HepG2 (cell line): ENCODE measurements around the gene LOXL4. TPM values are rescaled to one million over a fixed set of nuclear protein-coding genes. Genes with fewer than 3 reads are reported as not detected.

Experiments
- GATAD1 ChIP-seq: IDR thresholded peaks from 2 replicates; pipeline ENCODE4 v1.6.1; 2016; ENCODE audit warnings: missing genetic modification reagents, missing compliant biosample characterization
- KDM2A ChIP-seq: sonication (generic); formaldehyde crosslinking; IDR thresholded peaks from 2 replicates; pipeline ENCODE4 v1.4.0; 2020; ENCODE audit warnings: low read depth, missing genetic modification reagents, borderline replicate concordance
- NCOA1 ChIP-seq: sonication (generic); formaldehyde crosslinking; IDR thresholded peaks from 2 replicates; pipeline ENCODE4 v1.9.0; 2021; ENCODE audit warnings: missing genetic modification reagents
- ONECUT2 ChIP-seq: sonication (generic); formaldehyde crosslinking; IDR thresholded peaks from 2 replicates; pipeline ENCODE4 v1.4.0; 2020; ENCODE audit warnings: missing genetic modification reagents
- PAF1 ChIP-seq: IDR thresholded peaks from 2 replicates; pipeline ENCODE4 v1.6.1; 2016; ENCODE audit warnings: missing genetic modification reagents, missing compliant biosample characterization
- SMC3 ChIP-seq: IDR thresholded peaks from 2 replicates; pipeline ENCODE4 v1.6.1; 2011; ENCODE audit warnings: low read length, improper control_type of control experiment
- SRSF1 ChIP-seq: fragments of 200-400 bp; formaldehyde crosslinking; optimal IDR thresholded peaks from 2 replicates; pipeline ENCODE3; 2017; ENCODE audit warnings: mild to moderate bottlenecking, low read depth, low read length, moderate library complexity
- STAT6 ChIP-seq: sonication (generic); formaldehyde crosslinking; IDR thresholded peaks from 2 replicates; pipeline ENCODE4 v1.4.0; 2020; ENCODE audit warnings: missing genetic modification reagents, mild to moderate bottlenecking, borderline replicate concordance
- TRAFD1 ChIP-seq: sonication (generic); formaldehyde crosslinking; IDR thresholded peaks from 2 replicates; pipeline ENCODE4 v1.5.1; 2020; ENCODE audit warnings: missing genetic modification reagents, mild to moderate bottlenecking, borderline replicate concordance
- ZNF136 ChIP-seq: sonication (generic); formaldehyde crosslinking; IDR thresholded peaks from 2 replicates; pipeline ENCODE4 v1.8.1; 2022; ENCODE audit warnings: low read depth, mild to moderate bottlenecking, moderate library complexity, missing genetic modification reagents
- ZNF333 ChIP-seq: sonication (generic); formaldehyde crosslinking; IDR thresholded peaks from 2 replicates; pipeline ENCODE4 v1.4.0; 2020; ENCODE audit warnings: mild to moderate bottlenecking, missing genetic modification reagents, borderline replicate concordance
- ZNF34 ChIP-seq: sonication (generic); formaldehyde crosslinking; IDR thresholded peaks from 2 replicates; pipeline ENCODE4 v1.4.0; 2020; ENCODE audit warnings: mild to moderate bottlenecking, missing genetic modification reagents, borderline replicate concordance
- ZNF362 ChIP-seq: sonication (generic); formaldehyde crosslinking; IDR thresholded peaks from 2 replicates; pipeline ENCODE4 v1.4.0; 2020; ENCODE audit warnings: missing genetic modification reagents, mild to moderate bottlenecking, borderline replicate concordance
- ZNF501 ChIP-seq: sonication (generic); formaldehyde crosslinking; IDR thresholded peaks from 2 replicates; pipeline ENCODE4 v1.5.1; 2020; ENCODE audit warnings: mild to moderate bottlenecking, moderate library complexity, missing genetic modification reagents
- ZNF674 ChIP-seq: sonication (generic); formaldehyde crosslinking; IDR thresholded peaks from 2 replicates; pipeline ENCODE4 v1.5.0; 2020; ENCODE audit warnings: low read depth, mild to moderate bottlenecking, missing genetic modification reagents
- ZXDC ChIP-seq: sonication (generic); formaldehyde crosslinking; IDR thresholded peaks from 2 replicates; pipeline ENCODE4 v1.5.0; 2020; ENCODE audit warnings: mild to moderate bottlenecking, missing genetic modification reagents
- polyA plus RNA-seq, 8 experiments: library from polyadenylated mRNA; depleted of rRNA in 3 of 8; stranded (reverse) in 7 of 8; unstranded in 1 of 8; fragments of >200 nt; fragmentation: Illumina TruSeq in 4 of 8; extraction: Trizol in 4 of 8; gene quantifications; 2 replicates each; pipeline versions ENCODE4 v1.2.1 to v1.2.3, GENCODE V29; 2011 to 2016; ENCODE audit warnings: low read depth in 4 of 8, missing spikeins in 1 of 8, mixed read lengths in 1 of 8; ENCODE audit not compliant: insufficient read depth in 1 of 8
- total RNA-seq, 5 experiments: library from RNA; depleted of rRNA; stranded (reverse); fragments of >200 nt; fragmentation: Illumina TruSeq; extraction: Trizol; gene quantifications; 2 replicates each; pipeline ENCODE4 v1.2.3, GENCODE V29; 2016; ENCODE audit warnings: low read depth in 1 of 5

Gene LOXL4
- total and polyA plus RNA-seq, 2 of the 13 experiments (the other 11 are each of a cell fraction or from before 2014, with no cell fraction given), result 8.8 to 21.1 TPM

GRCh38 chr10:98309366-98310355 is 41.7 kb upstream of the LOXL4 start (continued):
- TF ChIP-seq STAT6 (CRISPR knock-in tag), result no peak
- no peak for TF ChIP-seq PAF1 (CRISPR knock-in tag)
- TF ChIP-seq SMC3, result peak; percentile 65
- TF ChIP-seq ZNF501 (CRISPR knock-in tag), result no peak
- TF ChIP-seq ZNF362 (CRISPR knock-in tag), result no peak
- peak; percentile 54; the same call in 1 of the 2 replicates for TF ChIP-seq KDM2A (CRISPR knock-in tag)
- no peak for TF ChIP-seq ZNF136 (CRISPR knock-in tag)
- TF ChIP-seq SRSF1, result no peak
- TF ChIP-seq TRAFD1 (CRISPR knock-in tag), result no peak
- TF ChIP-seq ZNF674 (CRISPR knock-in tag), result no peak
- no peak for TF ChIP-seq ZNF34
- no peak for TF ChIP-seq ZXDC (CRISPR knock-in tag)
- no peak for TF ChIP-seq GATAD1
- TF ChIP-seq ONECUT2 (CRISPR knock-in tag), result no peak
- TF ChIP-seq ZNF333 (CRISPR knock-in tag), result 0 out of 2 replicates have a peak, but pooled peaks have one; percentile 42
- TF ChIP-seq NCOA1 (CRISPR knock-in tag), result no peak
